Spinal cord (tissue), 10 donors: ENCODE measurements around the gene TAS2R1. TPM values are rescaled to one million over a fixed set of nuclear protein-coding genes. Genes with fewer than 3 reads are reported as not detected.

Experiments
- DNase-seq, 6 donors: peaks; one replicate each; pipeline versions ENCODE4 v3.0.0 to v3.0.0-alpha.2; 2013 to 2015; ENCODE audit warnings: low spot score in 6 of 6, low read depth in 4 of 6
- H3K27ac ChIP-seq: one replicate; pipeline ENCODE4 v1.5.1; 2013; ENCODE audit warnings: low read depth, low read length, control low read depth
- H3K27me3 ChIP-seq: one replicate; pipeline ENCODE4 v1.6.1; 2013; ENCODE audit warnings: low read length; ENCODE audit not compliant: control insufficient read depth, insufficient read depth
- H3K36me3 ChIP-seq: one replicate; pipeline ENCODE4 v1.6.1; 2013; ENCODE audit warnings: low read length; ENCODE audit not compliant: control insufficient read depth, insufficient read depth
- H3K4me1 ChIP-seq: one replicate; pipeline ENCODE4 v1.6.1; 2013; ENCODE audit warnings: low read length; ENCODE audit not compliant: control insufficient read depth, insufficient read depth
- H3K4me3 ChIP-seq: one replicate; pipeline ENCODE4 v1.5.1; 2013; ENCODE audit warnings: low read depth, low read length, control low read depth
- H3K9me3 ChIP-seq: one replicate; pipeline ENCODE4 v1.6.1; 2013; ENCODE audit warnings: low read length; ENCODE audit not compliant: control insufficient read depth, insufficient read depth
- WGBS: methylation state at CpG from one replicate; pipeline ENCODE4 v1.1.5; 2013; ENCODE audit warnings: missing lambda C conversion rate; ENCODE audit not compliant: insufficient coverage; 5-methylcytosine and 5-hydroxymethylcytosine counted together
- polyA plus RNA-seq, 2 donors: library from polyadenylated mRNA; unstranded; fragments of 120-200 nt; gene quantifications; one replicate each; pipeline ENCODE4 v1.2.1, GENCODE V29; 2013; ENCODE audit not compliant: insufficient read length in 2 of 2
- total RNA-seq, 2 donors: library from RNA; depleted of rRNA in 1 of 2; stranded (reverse); fragments of 120-200 nt in 1 of 2; fragments of >200 nt in 1 of 2; gene quantifications; one replicate each; pipeline versions ENCODE4 v1.2.3 to v1.2.4, GENCODE V29; 2013 to 2014
- donor health status: healthy.

Gene TAS2R1
- total and polyA plus RNA-seq, 4 donors: 0.69 to 0.94 TPM; not detected in 2

GRCh38 chr5:9625286-9625685 lies 4.9 kb downstream of the TAS2R1 start:
- H3K9me3 ChIP-seq: no peaks in the 10 kb centered on the region
- no peaks in the 10 kb centered on the region for H3K36me3 ChIP-seq
- no peaks in the 10 kb centered on the region for H3K4me1 ChIP-seq
- H3K27ac ChIP-seq: no peak overlapping the region
- DNase-seq: no peak
- WGBS: no CpG with 5 or more reads among the region's 5 CpGs
- no peaks in the 10 kb centered on the region for H3K27me3 ChIP-seq
- H3K4me3 ChIP-seq: no peak overlapping the region

DNA sequence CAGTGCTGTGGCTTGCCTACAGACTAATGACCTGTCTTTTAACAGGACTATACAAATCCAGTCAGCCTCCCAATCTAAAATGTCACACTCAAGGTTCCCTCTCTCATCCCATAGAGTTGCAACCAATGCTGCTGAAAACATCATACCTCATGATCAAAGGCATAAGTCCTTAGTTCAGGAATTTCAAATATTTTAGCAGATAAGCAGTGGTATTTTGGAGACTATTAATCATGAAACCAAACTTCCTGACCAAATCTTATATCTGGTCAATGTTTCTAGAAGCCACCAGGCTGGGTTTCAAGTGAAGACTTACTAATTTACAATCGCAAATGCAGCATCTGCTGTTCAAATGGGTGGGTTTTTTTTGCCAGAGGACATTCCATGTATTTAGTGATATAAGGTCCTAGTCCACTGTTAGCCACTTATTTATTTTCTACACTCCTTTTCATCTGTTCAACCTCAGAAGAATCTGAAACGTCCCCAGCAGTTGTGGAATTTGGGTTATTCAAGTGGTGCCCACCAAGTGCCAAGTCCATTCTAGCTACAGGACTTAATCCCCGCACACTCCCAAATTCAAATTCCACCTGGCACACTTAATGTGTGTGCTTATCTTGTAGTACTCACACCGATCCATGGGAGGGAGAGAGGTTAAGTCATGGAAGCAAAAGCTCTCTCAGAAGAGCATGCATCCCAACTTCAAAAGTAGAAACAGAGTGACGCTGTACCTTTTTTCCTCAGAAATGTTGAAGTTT lies 5.8 kb downstream of the TAS2R1 start:
- no peak for DNase-seq
- no peaks in the 10 kb centered on the region for H3K4me1 ChIP-seq
- no peaks in the 10 kb centered on the region for H3K36me3 ChIP-seq
- H3K27ac ChIP-seq: no peak overlapping the region
- 100% methylated on average over 1 of the region's 5 CpGs for WGBS
- no peaks in the 10 kb centered on the region for H3K9me3 ChIP-seq
- H3K4me3 ChIP-seq: no peak overlapping the region
- H3K27me3 ChIP-seq: no peaks in the 10 kb centered on the region

DNA sequence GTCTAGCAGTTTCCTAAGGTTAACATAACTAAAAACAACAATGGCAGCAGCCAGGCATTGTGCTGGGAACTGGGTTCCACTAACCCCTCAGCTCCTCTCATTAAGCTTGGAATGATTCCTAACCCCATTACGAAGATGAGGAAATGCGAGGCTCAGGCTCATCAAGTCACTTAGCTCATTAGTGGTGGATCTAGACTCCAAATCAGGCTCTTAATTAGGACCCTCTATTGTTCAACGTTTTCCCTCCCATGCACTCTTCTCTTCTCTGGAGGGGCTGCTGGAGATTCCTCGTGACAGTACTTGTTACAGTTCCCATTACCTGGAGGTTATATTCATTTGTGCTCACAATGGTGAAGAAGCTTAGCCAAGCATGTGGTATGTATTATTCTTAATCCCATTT lies 6.5 kb downstream of the TAS2R1 start:
- no peak overlapping the region for H3K4me3 ChIP-seq
- no peaks in the 10 kb centered on the region for H3K4me1 ChIP-seq
- no peaks in the 10 kb centered on the region for H3K9me3 ChIP-seq
- no CpG with 5 or more reads among the region's 4 CpGs for WGBS
- DNase-seq: no peak
- H3K36me3 ChIP-seq: no peaks in the 10 kb centered on the region
- H3K27ac ChIP-seq: no peak overlapping the region
- H3K27me3 ChIP-seq: no peaks in the 10 kb centered on the region

DNA sequence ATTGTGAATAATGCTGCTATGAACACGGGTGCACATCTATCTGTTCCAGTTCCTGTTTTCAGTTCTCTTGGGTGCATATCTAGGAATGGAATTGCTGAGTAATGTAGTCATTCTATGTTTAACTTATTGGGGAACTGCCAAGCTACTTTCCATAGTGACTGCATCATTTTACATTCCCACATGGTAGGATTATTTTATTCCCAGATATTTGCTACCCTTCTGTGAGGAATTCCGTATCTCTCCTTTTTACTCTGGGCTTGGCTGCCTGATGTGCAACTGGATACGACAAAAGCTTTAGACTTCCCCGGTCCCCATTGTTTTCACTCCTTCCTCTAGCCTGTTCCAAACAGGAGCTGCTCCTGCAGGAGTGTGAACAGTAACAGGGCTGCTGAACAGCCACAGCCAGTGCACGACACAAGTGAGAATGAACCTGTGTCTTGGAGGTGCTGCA lies 7.2 kb downstream of the TAS2R1 start:
- peak in 2 of 6 donors; percentile 26 to 68 for DNase-seq
- no peaks in the 10 kb centered on the region for H3K27me3 ChIP-seq
- H3K36me3 ChIP-seq: no peaks in the 10 kb centered on the region
- H3K27ac ChIP-seq: no peak overlapping the region
- no peaks in the 10 kb centered on the region for H3K4me1 ChIP-seq
- H3K9me3 ChIP-seq: no peaks in the 10 kb centered on the region
- H3K4me3 ChIP-seq: no peak overlapping the region
- WGBS: 42% methylated on average over 4 of the region's 5 CpGs

- H3K27me3 ChIP-seq: no peaks in the 10 kb centered on the region
- H3K9me3 ChIP-seq: no peaks in the 10 kb centered on the region
- no peak for DNase-seq
- H3K27ac ChIP-seq: no peak overlapping the region
- no peaks in the 10 kb centered on the region for H3K4me1 ChIP-seq
- WGBS: 64% methylated on average over 6 of the region's 7 CpGs
- no peaks in the 10 kb centered on the region for H3K36me3 ChIP-seq
- no peak overlapping the region for H3K4me3 ChIP-seq
Observed at GRCh38 chr5:9621379-9621903, 8.7 kb downstream of the TAS2R1 start.

GRCh38 chr5:9619331-9620092 lies 10.6 kb downstream of the TAS2R1 start:
- DNase-seq: no peak
- no peaks in the 10 kb centered on the region for H3K27me3 ChIP-seq
- no peak overlapping the region for H3K4me3 ChIP-seq
- no peaks in the 10 kb centered on the region for H3K4me1 ChIP-seq
- H3K9me3 ChIP-seq: no peaks in the 10 kb centered on the region
- WGBS: 76% methylated on average over 4 of the region's 5 CpGs
- H3K36me3 ChIP-seq: no peaks in the 10 kb centered on the region
- H3K27ac ChIP-seq: no peak overlapping the region

- Histone ChIP-seq H3K36me3 (no peaks in the 10 kb centered on the region), H3K27me3 (no peaks in the 10 kb centered on the region), H3K9me3 (no peaks in the 10 kb centered on the region), H3K4me3 (no peak overlapping the region), H3K27ac (no peak overlapping the region), H3K4me1 (no peaks in the 10 kb centered on the region)
- WGBS: 59% methylated on average over 6 of the region's 10 CpGs
- DNase-seq: no peak
Observed at GRCh38 chr5:9617739-9618504, 12.2 kb downstream of the TAS2R1 start.

DNA sequence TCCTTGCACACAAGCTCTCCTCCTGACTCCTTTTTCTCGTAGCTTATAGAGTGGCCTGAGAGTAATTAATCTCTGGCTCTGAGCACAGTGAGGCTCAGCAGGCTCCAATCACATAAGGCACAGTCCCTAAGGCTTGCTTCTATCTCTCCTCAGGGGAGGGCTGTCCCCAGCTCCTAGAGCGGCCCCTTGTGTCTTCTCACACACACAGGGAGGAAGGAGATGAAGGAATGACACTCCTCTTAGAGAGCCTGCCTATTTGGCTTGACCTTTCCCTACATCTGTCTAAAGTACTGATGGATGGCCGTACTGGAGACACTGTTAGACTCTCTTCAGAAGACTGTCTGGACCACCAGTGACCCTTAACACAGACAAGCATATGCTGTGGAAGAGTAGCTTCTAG lies 12.9 kb downstream of the TAS2R1 start:
- H3K27ac ChIP-seq: no peak overlapping the region

DNA sequence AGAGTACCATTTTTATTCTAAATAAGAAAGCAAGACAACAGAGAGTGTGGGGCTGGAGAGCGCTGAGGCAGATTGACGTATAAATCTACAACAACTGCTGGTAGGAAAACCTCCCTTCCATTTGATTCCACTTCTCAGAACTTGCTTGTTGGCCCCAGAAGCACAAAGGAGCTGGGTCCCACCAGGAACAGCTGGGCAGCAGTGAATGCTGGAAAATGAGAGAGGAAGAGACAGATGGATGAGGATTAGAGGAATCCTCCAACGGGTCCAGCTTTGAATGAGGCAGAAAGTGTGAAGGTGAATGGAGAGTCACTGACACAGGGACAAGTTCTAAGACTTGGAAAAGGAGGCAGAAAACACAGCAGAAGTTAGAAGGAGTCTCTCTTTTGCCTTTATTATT lies 14.8 kb downstream of the TAS2R1 start:
- no peak for DNase-seq
- Histone ChIP-seq H3K27ac (no peak overlapping the region), H3K4me3 (no peak overlapping the region)

More for the DNA sequence above, 12.9 kb downstream of the TAS2R1 start:
- Histone ChIP-seq H3K36me3 (no peaks in the 10 kb centered on the region), H3K4me1 (no peaks in the 10 kb centered on the region), H3K27me3 (no peaks in the 10 kb centered on the region), H3K4me3 (no peak overlapping the region), H3K9me3 (no peaks in the 10 kb centered on the region)
- no peak for DNase-seq
- 58% methylated on average over 2 of the region's 3 CpGs for WGBS

More for the DNA sequence above, 14.8 kb downstream of the TAS2R1 start:
- WGBS: 75% methylated on average over 1 of the region's 3 CpGs
- no peaks in the 10 kb centered on the region for H3K4me1 ChIP-seq
- no peaks in the 10 kb centered on the region for H3K36me3 ChIP-seq
- no peaks in the 10 kb centered on the region for H3K27me3 ChIP-seq
- H3K9me3 ChIP-seq: no peaks in the 10 kb centered on the region
